Gastroesophageal sphincter (tissue), 3 donors: Measurements from ENCODE around the gene CTNNA3.

ENCODE experiments used
- CTCF ChIP-seq, 4 experiments: fragments of 200-600 bp in 2 of 4; fragments of 450-650 bp in 2 of 4; sonication (generic) in 1 of 4; IDR thresholded peaks; one replicate each; pipeline ENCODE4 v1.5.1; 2017 to 2019; ENCODE audit warnings: antibody characterized with exemption in 4 of 4, mild to moderate bottlenecking in 2 of 4, moderate library complexity in 2 of 4
- POLR2A ChIP-seq, 2 donors: fragments of 450-650 bp; IDR thresholded peaks; one replicate each; pipeline ENCODE4 v1.6.1; 2017; ENCODE audit warnings: antibody characterized with exemption in 2 of 2, mild to moderate bottlenecking in 2 of 2, moderate library complexity in 1 of 2

DNA sequence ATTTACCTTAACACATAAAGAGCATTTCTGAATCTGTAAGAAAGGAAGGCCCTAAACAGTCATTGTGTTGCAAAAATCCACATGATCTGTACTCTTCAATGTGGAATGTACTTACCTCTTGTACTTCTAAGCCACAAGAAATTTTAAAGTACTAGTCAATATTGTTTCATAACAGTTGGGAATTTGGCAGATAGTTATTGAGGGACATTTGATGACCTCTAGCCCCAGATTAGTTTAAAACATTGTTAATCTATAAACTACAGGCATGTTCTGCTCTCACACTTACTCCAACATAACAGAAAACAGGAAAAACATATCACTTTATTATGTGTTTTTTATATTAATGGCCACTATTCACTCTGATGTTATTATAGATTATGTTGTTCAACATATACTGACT is 1755.9 kb downstream of the CTNNA3 start:
- no peak for TF ChIP-seq CTCF (IDR thresholded peaks at IDR 0.05)
- TF ChIP-seq POLR2A (IDR thresholded peaks at IDR 0.05): no peak
